Measurements from ENCODE around the gene MFAP4.

MFAP4 gene

DNA sequence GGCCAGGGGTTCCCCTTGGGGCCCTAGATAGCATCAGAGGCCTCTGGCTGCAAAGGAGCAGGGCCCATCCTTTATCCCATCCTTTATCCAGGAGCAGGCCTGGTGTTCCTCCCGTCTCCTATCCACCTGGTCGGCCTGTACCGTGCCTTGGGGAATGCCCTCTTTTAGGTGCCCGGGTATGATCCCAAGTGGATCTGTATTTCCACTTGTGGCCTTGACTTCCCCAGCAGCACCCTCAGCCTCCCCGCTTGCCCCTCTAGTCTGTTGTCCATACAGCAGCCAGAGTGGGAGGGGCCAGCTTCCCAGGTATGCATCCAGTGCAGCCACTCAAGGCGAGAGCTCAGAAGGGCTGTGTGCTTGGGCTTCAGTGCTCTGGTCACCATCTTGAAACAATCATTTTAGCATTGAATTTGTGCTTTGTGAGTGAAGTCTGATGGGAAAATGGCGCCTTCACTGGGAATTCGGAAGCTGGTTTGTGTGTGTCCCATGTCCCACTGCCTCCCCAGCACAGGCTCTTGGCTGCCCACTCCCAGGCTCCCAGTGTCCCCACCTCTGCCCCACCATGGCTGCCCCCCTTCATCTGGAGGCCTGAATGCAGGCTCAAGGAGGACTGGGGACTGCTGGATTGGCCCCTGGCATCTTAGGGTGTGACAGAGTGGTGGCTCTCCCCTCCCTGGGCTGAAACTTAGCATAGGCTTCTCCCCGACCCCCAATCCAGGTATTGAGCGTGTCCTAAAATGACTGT, 20.8 kb upstream of the MFAP4 start:
- Histone ChIP-seq H2AFZ (ENCODE audit: low read length) (no peak overlapping the region), H3F3A (ENCODE audit: low read depth) (no peaks in the 10 kb centered on the region), H3K4me1 (ENCODE audit: insufficient read depth, low read length, poor library complexity, severe bottlenecking) (no peaks in the 10 kb centered on the region), H3K36me3 (ENCODE audit: insufficient read depth, low read length) (no peaks in the 10 kb centered on the region), H3K4me2 (ENCODE audit: low read depth, low read length, poor library complexity, severe bottlenecking) (no peak overlapping the region), H3K9ac (ENCODE audit: low read depth, low read length, poor library complexity, severe bottlenecking) (no peak overlapping the region), H3K9me2 (replicated peaks; ENCODE audit: low read depth, low read length) (no peaks in the 10 kb centered on the region), H3K9me3 (ENCODE audit: insufficient read depth, low read depth, low read length) (no peaks in the 10 kb centered on the region), H3K27me3 (ENCODE audit: insufficient read depth, low read length, poor library complexity, severe bottlenecking) (no peaks in the 10 kb centered on the region), H3K4me3 (ENCODE audit: low read length, poor library complexity, severe bottlenecking) (no peak overlapping the region), H3K79me2 (ENCODE audit: insufficient read depth, low read length) (no peaks in the 10 kb centered on the region), H4K20me1 (ENCODE audit: insufficient read depth, low read length, poor library complexity, severe bottlenecking) (no peaks in the 10 kb centered on the region)
- TF ChIP-seq, protein P1, sequence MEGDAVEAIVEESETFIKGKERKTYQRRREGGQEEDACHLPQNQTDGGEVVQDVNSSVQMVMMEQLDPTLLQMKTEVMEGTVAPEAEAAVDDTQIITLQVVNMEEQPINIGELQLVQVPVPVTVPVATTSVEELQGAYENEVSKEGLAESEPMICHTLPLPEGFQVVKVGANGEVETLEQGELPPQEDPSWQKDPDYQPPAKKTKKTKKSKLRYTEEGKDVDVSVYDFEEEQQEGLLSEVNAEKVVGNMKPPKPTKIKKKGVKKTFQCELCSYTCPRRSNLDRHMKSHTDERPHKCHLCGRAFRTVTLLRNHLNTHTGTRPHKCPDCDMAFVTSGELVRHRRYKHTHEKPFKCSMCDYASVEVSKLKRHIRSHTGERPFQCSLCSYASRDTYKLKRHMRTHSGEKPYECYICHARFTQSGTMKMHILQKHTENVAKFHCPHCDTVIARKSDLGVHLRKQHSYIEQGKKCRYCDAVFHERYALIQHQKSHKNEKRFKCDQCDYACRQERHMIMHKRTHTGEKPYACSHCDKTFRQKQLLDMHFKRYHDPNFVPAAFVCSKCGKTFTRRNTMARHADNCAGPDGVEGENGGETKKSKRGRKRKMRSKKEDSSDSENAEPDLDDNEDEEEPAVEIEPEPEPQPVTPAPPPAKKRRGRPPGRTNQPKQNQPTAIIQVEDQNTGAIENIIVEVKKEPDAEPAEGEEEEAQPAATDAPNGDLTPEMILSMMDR (conservative IDR thresholded peaks at IDR 0.05; ENCODE audit: low read length), result no peak
- TF ChIP-seq EZH2phosphoT487 (IDR thresholded peaks at IDR 0.05; ENCODE audit: borderline replicate concordance), result no peak

DNA sequence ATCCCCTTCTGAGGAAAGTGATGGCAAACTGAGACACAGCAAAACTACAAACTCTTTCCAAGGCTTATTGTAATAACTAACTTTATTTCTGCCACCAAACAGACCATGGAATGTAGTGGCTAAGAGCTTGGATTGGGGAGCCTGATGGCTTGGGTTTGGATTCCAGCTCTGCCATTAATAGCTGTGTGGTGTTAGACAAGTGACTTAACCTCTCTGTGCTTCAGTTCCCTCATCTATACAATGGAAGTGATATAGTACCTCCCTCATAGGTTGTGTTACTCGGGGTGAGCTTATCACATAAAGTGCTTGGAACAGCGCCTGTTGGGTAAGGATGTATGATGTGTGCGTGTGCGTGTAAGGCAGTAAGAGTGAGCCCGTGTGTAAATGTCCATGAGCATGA, 18.1 kb upstream of the MFAP4 start:
- H4K20me1 ChIP-seq (ENCODE audit: insufficient read depth, low read length, poor library complexity, severe bottlenecking), result no peaks in the 10 kb centered on the region
- H3K4me1 ChIP-seq (ENCODE audit: insufficient read depth, low read length, poor library complexity, severe bottlenecking), result no peaks in the 10 kb centered on the region
- no peak overlapping the region for H3K9ac ChIP-seq (ENCODE audit: low read depth, low read length, poor library complexity, severe bottlenecking)
- TF ChIP-seq, protein P1 (conservative IDR thresholded peaks at IDR 0.05; ENCODE audit: low read length), result no peak
- TF ChIP-seq EZH2phosphoT487 (IDR thresholded peaks at IDR 0.05; ENCODE audit: borderline replicate concordance), result no peak
- no peaks in the 10 kb centered on the region for H3K27me3 ChIP-seq (ENCODE audit: insufficient read depth, low read length, poor library complexity, severe bottlenecking)
- no peaks in the 10 kb centered on the region for H3F3A ChIP-seq (ENCODE audit: low read depth)
- H2AFZ ChIP-seq (ENCODE audit: low read length), result no peak overlapping the region
- H3K9me2 ChIP-seq (replicated peaks; ENCODE audit: low read depth, low read length), result no peaks in the 10 kb centered on the region
- H3K9me3 ChIP-seq (ENCODE audit: insufficient read depth, low read depth, low read length), result no peaks in the 10 kb centered on the region
- no peaks in the 10 kb centered on the region for H3K79me2 ChIP-seq (ENCODE audit: insufficient read depth, low read length)
- no peak overlapping the region for H3K4me3 ChIP-seq (ENCODE audit: low read length, poor library complexity, severe bottlenecking)
- no peaks in the 10 kb centered on the region for H3K36me3 ChIP-seq (ENCODE audit: insufficient read depth, low read length)
- H3K4me2 ChIP-seq (ENCODE audit: low read depth, low read length, poor library complexity, severe bottlenecking), result no peak overlapping the region

DNA sequence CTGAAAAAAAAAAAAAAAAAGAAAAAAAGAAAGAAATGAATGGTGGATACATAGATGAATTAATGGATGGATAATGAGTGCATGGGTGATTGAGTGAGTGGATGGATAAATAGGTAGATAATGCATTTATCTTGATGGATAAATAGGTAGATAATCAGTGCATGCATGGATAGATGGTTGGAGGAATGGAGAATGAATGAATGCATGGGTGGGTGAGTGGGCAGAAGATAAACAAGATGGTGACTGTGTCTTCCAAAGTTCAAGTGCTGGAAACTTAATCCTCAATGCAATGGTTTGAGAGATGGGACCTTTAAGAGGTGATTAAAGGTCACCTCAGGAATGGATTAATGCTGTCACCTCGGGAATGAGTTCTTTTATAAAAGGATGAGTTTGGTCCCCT, 17.3 kb upstream of the MFAP4 start:
- TF ChIP-seq, protein P1 (conservative IDR thresholded peaks at IDR 0.05; ENCODE audit: low read length), result no peak
- no peak for TF ChIP-seq EZH2phosphoT487 (IDR thresholded peaks at IDR 0.05; ENCODE audit: borderline replicate concordance)
- no peak overlapping the region for H3K4me2 ChIP-seq (ENCODE audit: low read depth, low read length, poor library complexity, severe bottlenecking)
- no peak overlapping the region for H2AFZ ChIP-seq (ENCODE audit: low read length)
- no peaks in the 10 kb centered on the region for H3K4me1 ChIP-seq (ENCODE audit: insufficient read depth, low read length, poor library complexity, severe bottlenecking)
- H3K4me3 ChIP-seq (ENCODE audit: low read length, poor library complexity, severe bottlenecking), result no peak overlapping the region
- H3K36me3 ChIP-seq (ENCODE audit: insufficient read depth, low read length), result no peaks in the 10 kb centered on the region
- no peaks in the 10 kb centered on the region for H3K9me3 ChIP-seq (ENCODE audit: insufficient read depth, low read depth, low read length)
- H3K9me2 ChIP-seq (replicated peaks; ENCODE audit: low read depth, low read length), result no peaks in the 10 kb centered on the region
- H4K20me1 ChIP-seq (ENCODE audit: insufficient read depth, low read length, poor library complexity, severe bottlenecking), result no peaks in the 10 kb centered on the region
- no peaks in the 10 kb centered on the region for H3K79me2 ChIP-seq (ENCODE audit: insufficient read depth, low read length)
- no peaks in the 10 kb centered on the region for H3K27me3 ChIP-seq (ENCODE audit: insufficient read depth, low read length, poor library complexity, severe bottlenecking)
- H3K9ac ChIP-seq (ENCODE audit: low read depth, low read length, poor library complexity, severe bottlenecking), result no peak overlapping the region
- no peaks in the 10 kb centered on the region for H3F3A ChIP-seq (ENCODE audit: low read depth)

Measured in Loucy (cell line).